IPS-18a (cell line): ENCODE measurements around the gene SEC11A.
"Not testable (repeated sequence)": the region's sequence is repeated elsewhere in the genome, so short reads cannot be mapped to it uniquely, and the experiment has no call there.

ENCODE experiments used
- H3K27ac ChIP-seq: one replicate; pipeline ENCODE4 v1.5.1; 2013; ENCODE audit warnings: low read length
- H3K27me3 ChIP-seq: one replicate; pipeline ENCODE4 v1.6.1; 2013; ENCODE audit warnings: mild to moderate bottlenecking, low read length; ENCODE audit not compliant: control insufficient read depth, insufficient read depth
- H3K36me3 ChIP-seq: one replicate; pipeline ENCODE4 v1.6.1; 2013; ENCODE audit warnings: low read depth, low read length; ENCODE audit not compliant: control insufficient read depth
- H3K4me1 ChIP-seq: one replicate; pipeline ENCODE4 v1.6.1; 2013; ENCODE audit warnings: low read depth, low read length; ENCODE audit not compliant: control insufficient read depth
- H3K4me3 ChIP-seq: one replicate; pipeline ENCODE4 v1.5.1; 2013; ENCODE audit warnings: low read length
- H3K9ac ChIP-seq: one replicate; pipeline ENCODE4 v1.6.1; 2013; ENCODE audit warnings: mild to moderate bottlenecking, low read length, moderate library complexity
- H3K9me3 ChIP-seq: one replicate; pipeline ENCODE4 v1.6.1; 2013; ENCODE audit warnings: low read depth, low read length; ENCODE audit not compliant: control insufficient read depth

Gene SEC11A

DNA sequence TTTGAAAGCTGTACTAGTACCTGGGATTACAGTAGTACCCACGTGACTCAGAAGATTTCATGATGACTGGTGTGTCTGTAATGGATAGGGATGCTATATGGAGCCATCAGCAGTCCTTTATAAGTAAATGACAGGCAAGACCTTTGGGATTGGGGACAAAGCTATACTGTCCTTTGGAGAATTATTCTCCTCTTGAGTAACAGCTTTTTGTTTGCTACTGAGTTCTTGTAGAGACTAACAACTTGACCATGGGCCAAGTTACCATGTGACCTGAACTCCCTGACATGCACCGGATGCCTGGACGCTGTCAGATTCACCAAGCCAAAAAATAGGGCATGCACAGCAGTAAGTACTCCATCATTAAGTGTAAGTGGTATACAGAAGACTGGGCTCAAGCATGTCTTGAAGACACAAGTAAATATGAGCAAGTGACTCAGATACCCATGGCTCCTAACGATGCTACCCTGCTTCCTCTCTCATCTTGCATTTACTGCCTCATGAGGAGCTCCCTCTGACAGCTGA lies 12.9 kb downstream of the SEC11A start:
- no peaks in the 10 kb centered on the region for H3K36me3 ChIP-seq
- H3K27ac ChIP-seq: no peak overlapping the region
- no peaks in the 10 kb centered on the region for H3K27me3 ChIP-seq
- H3K9me3 ChIP-seq: no peaks in the 10 kb centered on the region
- H3K4me1 ChIP-seq: no peaks in the 10 kb centered on the region
- H3K4me3 ChIP-seq: no peak overlapping the region
- H3K9ac ChIP-seq: no peak overlapping the region

DNA sequence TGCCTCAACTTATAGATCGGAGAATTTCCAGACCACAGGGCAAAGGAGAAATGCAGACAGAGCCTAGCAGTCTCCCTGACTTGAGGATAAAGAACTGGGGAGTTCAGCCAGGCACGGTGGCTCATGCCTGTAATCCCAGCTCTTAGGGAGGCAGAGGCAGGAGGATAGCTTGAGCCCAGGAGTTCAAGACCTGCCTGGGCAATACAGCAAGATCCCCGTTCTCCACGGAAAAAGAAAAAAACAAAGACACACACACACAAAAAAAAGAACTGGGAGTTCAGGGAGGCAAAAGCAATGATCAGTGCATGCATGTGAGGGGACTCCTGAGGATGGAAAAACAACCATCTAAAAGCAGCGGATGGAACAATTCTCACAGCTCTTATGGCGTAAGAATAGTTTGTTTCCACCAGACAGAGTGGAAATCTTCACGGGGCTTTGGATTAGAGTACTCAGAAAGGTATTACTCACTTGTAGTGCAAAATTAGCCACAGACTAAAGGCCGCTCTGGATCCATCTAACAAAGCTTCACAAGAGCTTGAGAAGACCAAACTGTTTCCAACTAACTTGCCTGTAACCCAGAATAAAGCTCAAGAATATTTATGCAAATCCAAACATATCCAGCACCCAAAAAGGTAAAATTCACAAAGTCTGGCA lies 16.3 kb downstream of the SEC11A start:
- no peaks in the 10 kb centered on the region for H3K27me3 ChIP-seq
- no peaks in the 10 kb centered on the region for H3K4me1 ChIP-seq
- no peaks in the 10 kb centered on the region for H3K9me3 ChIP-seq
- no peak overlapping the region for H3K9ac ChIP-seq
- H3K4me3 ChIP-seq: no peak overlapping the region
- H3K36me3 ChIP-seq: no peaks in the 10 kb centered on the region
- no peak overlapping the region for H3K27ac ChIP-seq

DNA sequence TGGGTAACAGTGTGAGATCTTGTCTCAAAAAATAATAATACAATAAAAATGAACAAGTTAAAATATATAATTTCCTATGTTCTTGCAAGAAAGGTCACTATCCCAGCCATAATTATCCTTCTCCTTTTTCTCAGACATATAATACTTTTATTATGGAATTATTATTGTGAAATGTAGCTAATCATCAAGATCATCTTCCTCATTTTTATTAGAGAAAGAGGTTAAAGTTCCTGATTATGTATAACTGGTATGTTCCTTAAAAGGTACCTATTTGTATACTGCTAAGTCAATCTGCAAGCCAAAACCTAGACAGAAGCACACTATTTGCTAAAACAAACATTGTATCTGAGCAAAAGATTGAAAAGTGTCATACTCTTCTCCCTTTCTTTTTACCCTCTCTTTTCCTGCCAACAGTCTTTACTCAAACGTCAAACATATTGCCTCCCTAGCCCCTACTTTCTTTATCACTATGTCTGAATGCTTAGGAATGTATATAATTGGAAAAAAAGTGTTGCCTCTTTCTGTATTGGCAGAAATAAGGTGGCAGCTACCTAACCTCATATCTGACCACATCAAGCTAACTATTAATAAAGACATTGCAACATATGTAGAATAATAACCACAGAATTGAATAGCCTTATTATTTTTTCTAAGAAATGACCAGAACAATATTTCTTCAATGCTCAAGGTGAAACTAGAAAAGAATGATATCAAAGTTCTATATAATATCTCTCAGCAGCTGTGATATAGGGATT lies 18.5 kb downstream of the SEC11A start:
- Histone ChIP-seq H3K9me3 (no peaks in the 10 kb centered on the region), H3K27ac (no peak overlapping the region), H3K9ac (no peak overlapping the region), H3K4me3 (no peak overlapping the region), H3K4me1 (no peaks in the 10 kb centered on the region), H3K27me3 (no peaks in the 10 kb centered on the region), H3K36me3 (no peaks in the 10 kb centered on the region)

DNA sequence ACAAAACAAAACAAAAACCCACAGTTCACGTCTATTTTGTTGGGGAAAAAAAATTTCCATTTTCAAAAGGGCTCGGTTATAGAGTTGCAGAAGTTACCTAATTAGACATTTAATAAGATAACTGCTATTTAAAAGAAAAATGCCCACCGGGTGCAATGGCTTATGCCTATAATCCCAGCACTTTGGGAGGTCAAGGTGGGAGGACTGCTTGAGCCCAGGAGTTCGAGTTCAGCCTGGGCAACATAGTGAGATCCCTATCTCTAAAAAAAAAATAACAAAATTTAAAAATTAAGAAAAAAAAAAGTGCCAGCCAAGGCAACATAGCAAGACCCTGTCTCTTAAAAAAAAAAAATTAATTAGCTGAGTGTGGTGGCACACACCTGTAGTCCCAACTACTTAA lies 19.2 kb downstream of the SEC11A start:
- H3K27me3 ChIP-seq: no peaks in the 10 kb centered on the region
- no peaks in the 10 kb centered on the region for H3K9me3 ChIP-seq
- no peak overlapping the region for H3K9ac ChIP-seq
- H3K4me1 ChIP-seq: no peaks in the 10 kb centered on the region
- H3K27ac ChIP-seq: no peak overlapping the region
- H3K36me3 ChIP-seq: no peaks in the 10 kb centered on the region
- no peak overlapping the region for H3K4me3 ChIP-seq

DNA sequence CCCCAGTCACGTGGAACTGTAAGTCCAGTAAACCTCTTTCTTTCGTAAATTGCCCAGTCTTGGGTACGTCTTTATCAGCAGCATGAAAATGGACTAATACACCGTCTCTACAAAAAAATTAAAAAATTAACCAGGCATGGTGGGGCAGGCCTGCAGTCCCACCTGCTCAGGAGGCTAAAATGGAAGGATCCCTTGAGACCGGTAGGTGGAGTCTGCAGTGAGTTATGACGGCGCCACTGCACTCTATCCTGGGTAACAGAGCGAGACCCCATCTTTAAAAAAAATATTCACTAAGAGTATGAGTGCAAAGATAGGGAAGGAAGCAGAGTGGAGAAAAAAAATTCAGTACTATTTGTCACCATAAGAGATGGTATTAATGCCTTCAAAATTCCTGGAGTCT lies 25.6 kb downstream of the SEC11A start:
- H3K9ac ChIP-seq: no peak overlapping the region
- H3K36me3 ChIP-seq: peaks cover 38% of the 10 kb centered on the region
- H3K4me1 ChIP-seq: no peaks in the 10 kb centered on the region
- H3K9me3 ChIP-seq: no peaks in the 10 kb centered on the region
- H3K27ac ChIP-seq: no peak overlapping the region
- no peaks in the 10 kb centered on the region for H3K27me3 ChIP-seq
- no peak overlapping the region for H3K4me3 ChIP-seq

GRCh38 chr15:84689858-84690257 lies 26.1 kb downstream of the SEC11A start:
- Histone ChIP-seq H3K4me1 (no peaks in the 10 kb centered on the region), H3K36me3 (peaks cover 38% of the 10 kb centered on the region), H3K27me3 (no peaks in the 10 kb centered on the region), H3K27ac (no peak overlapping the region), H3K9me3 (no peaks in the 10 kb centered on the region), H3K4me3 (no peak overlapping the region), H3K9ac (no peak overlapping the region)

DNA sequence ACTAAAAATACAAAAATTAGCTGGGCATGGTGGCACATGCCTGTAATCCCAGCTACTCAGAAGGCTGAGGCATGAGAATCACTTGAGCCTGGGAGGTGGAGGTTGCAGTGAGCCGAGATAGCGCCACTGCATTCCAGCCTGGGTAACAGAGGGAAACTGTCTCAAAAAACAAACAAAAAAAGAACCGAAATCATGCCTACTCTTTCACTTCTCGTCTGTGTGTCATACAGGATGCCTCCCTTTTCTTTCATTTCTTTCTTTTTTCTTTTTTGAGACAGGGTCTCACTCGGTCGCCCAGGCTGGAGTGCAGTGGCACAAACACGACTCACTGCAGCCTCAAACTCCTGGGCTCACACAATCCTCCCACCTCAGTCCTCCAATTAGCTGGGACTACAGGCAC lies 29.5 kb downstream of the SEC11A start:
- H3K4me3 ChIP-seq, H3K27ac ChIP-seq, H3K9ac ChIP-seq, H3K27me3 ChIP-seq, H3K4me1 ChIP-seq, H3K9me3 ChIP-seq: not testable (repeated sequence)
- peaks cover 41% of the 10 kb centered on the region for H3K36me3 ChIP-seq

- Histone ChIP-seq H3K4me3 (no peak overlapping the region), H3K9me3 (no peaks in the 10 kb centered on the region), H3K27ac (no peak overlapping the region), H3K9ac (no peak overlapping the region), H3K36me3 (peaks cover 36% of the 10 kb centered on the region), H3K27me3 (no peaks in the 10 kb centered on the region), H3K4me1 (no peaks in the 10 kb centered on the region)
These were observed 30.6 kb downstream of the SEC11A start for GRCh38 chr15:84685304-84685703.

- Histone ChIP-seq H3K4me3 (no peak overlapping the region), H3K4me1 (no peaks in the 10 kb centered on the region), H3K36me3 (peaks cover 39% of the 10 kb centered on the region), H3K9me3 (no peaks in the 10 kb centered on the region), H3K27me3 (no peaks in the 10 kb centered on the region), H3K9ac (no peak overlapping the region), H3K27ac (no peak overlapping the region)
These were observed 31.8 kb downstream of the SEC11A start for GRCh38 chr15:84684092-84684491.

- Histone ChIP-seq H3K9ac (no peak overlapping the region), H3K36me3 (peaks cover 25% of the 10 kb centered on the region)
These were observed 34.1 kb downstream of the SEC11A start for GRCh38 chr15:84681831-84682230.

DNA sequence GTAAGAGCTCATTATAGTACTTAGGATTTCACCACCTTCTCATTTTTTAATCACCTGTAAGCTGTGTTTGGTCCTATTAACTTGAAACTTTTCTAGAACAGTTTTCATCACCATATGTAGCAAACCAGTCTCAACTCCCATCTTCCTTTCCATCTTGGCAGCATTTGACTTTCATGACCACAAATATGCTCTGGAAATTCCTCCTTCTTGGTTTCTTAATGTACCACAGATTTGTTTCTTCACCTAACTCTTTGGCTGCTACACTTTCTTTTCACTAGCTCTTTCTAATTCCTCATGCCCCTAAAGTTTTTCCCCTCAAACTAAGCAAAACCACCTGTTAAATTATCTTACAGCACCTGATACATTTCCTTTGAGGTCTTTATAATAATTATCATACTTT lies 44.7 kb downstream of the SEC11A start:
- Histone ChIP-seq H3K27me3 (no peaks in the 10 kb centered on the region), H3K9me3 (no peaks in the 10 kb centered on the region), H3K9ac (no peak overlapping the region), H3K4me1 (no peaks in the 10 kb centered on the region), H3K4me3 (no peak overlapping the region), H3K36me3 (peaks cover 50% of the 10 kb centered on the region), H3K27ac (no peak overlapping the region)

More at GRCh38 chr15:84681831-84682230, 34.1 kb downstream of the SEC11A start:
- Histone ChIP-seq H3K27me3 (no peaks in the 10 kb centered on the region), H3K4me1 (no peaks in the 10 kb centered on the region), H3K9me3 (no peaks in the 10 kb centered on the region), H3K4me3 (no peak overlapping the region), H3K27ac (no peak overlapping the region)

GRCh38 chr15:84669726-84670125 lies 46.2 kb downstream of the SEC11A start:
- Histone ChIP-seq H3K27me3 (no peaks in the 10 kb centered on the region), H3K36me3 (peaks cover 57% of the 10 kb centered on the region), H3K9me3 (no peaks in the 10 kb centered on the region), H3K4me1 (no peaks in the 10 kb centered on the region), H3K4me3 (no peak overlapping the region), H3K9ac (no peak overlapping the region), H3K27ac (no peak overlapping the region)
